Suppressor macrophage treated with lipopolysaccharide for 4 hours (primary cell): ENCODE measurements around the gene ZBTB46.
"Not testable (repeated sequence)": the region's sequence is repeated elsewhere in the genome, so short reads cannot be mapped to it uniquely, and the experiment has no call there.

ENCODE experiments used
- DNase-seq: peaks from one replicate; pipeline ENCODE4 v3.0.0-alpha.2; 2020

The ZBTB46 gene

GRCh38 chr20:63785691-63786131 lies 45.4 kb downstream of the ZBTB46 start:
- no peak for DNase-seq

GRCh38 chr20:63783970-63784369 lies 47.1 kb downstream of the ZBTB46 start:
- DNase-seq, result no peak

GRCh38 chr20:63782521-63782971 lies 48.5 kb downstream of the ZBTB46 start:
- DNase-seq, result no peak

GRCh38 chr20:63782051-63782471 lies 49.0 kb downstream of the ZBTB46 start:
- DNase-seq, result no peak

GRCh38 chr20:63781181-63781580 lies 49.9 kb downstream of the ZBTB46 start:
- DNase-seq, result no peak

GRCh38 chr20:63778857-63779256 lies 52.2 kb downstream of the ZBTB46 start:
- no peak for DNase-seq

GRCh38 chr20:63778034-63778752 lies 52.9 kb downstream of the ZBTB46 start:
- no peak for DNase-seq

GRCh38 chr20:63777614-63778013 lies 53.5 kb downstream of the ZBTB46 start:
- DNase-seq, result no peak

- DNase-seq, result not testable (repeated sequence)
Measured at GRCh38 chr20:63776875-63777274, 54.2 kb downstream of the ZBTB46 start.

GRCh38 chr20:63775096-63775978 lies 55.7 kb downstream of the ZBTB46 start:
- no peak for DNase-seq

- DNase-seq, result no peak
Measured at GRCh38 chr20:63774306-63774705, 56.8 kb downstream of the ZBTB46 start.

- DNase-seq, result no peak
Measured at GRCh38 chr20:63773571-63774241, 57.4 kb downstream of the ZBTB46 start.

- no peak for DNase-seq
Measured at GRCh38 chr20:63772781-63773518, 58.1 kb downstream of the ZBTB46 start.

- DNase-seq, result no peak
Measured at GRCh38 chr20:63771046-63771707, 59.9 kb downstream of the ZBTB46 start.

GRCh38 chr20:63769891-63770474 lies 61.1 kb downstream of the ZBTB46 start:
- DNase-seq, result no peak

- no peak for DNase-seq
Measured at GRCh38 chr20:63768591-63769515, 62.2 kb downstream of the ZBTB46 start.

- no peak for DNase-seq
Measured at GRCh38 chr20:63767886-63768285, 63.2 kb downstream of the ZBTB46 start.

- DNase-seq, result no peak
Measured at GRCh38 chr20:63767456-63767855, 63.6 kb downstream of the ZBTB46 start.

GRCh38 chr20:63766695-63767426 lies 64.2 kb downstream of the ZBTB46 start:
- no peak for DNase-seq

- no peak for DNase-seq
Measured at GRCh38 chr20:63765902-63766301, 65.2 kb downstream of the ZBTB46 start.
